ENCODE results near the gene SLC25A30. TPM values are rescaled to one million over a fixed set of nuclear protein-coding genes. Genes with fewer than 3 reads are reported as not detected.

Gene SLC25A30
- total and polyA plus RNA-seq, 8 donors, result 3.8 to 12.3 (median 7.5) TPM

DNA sequence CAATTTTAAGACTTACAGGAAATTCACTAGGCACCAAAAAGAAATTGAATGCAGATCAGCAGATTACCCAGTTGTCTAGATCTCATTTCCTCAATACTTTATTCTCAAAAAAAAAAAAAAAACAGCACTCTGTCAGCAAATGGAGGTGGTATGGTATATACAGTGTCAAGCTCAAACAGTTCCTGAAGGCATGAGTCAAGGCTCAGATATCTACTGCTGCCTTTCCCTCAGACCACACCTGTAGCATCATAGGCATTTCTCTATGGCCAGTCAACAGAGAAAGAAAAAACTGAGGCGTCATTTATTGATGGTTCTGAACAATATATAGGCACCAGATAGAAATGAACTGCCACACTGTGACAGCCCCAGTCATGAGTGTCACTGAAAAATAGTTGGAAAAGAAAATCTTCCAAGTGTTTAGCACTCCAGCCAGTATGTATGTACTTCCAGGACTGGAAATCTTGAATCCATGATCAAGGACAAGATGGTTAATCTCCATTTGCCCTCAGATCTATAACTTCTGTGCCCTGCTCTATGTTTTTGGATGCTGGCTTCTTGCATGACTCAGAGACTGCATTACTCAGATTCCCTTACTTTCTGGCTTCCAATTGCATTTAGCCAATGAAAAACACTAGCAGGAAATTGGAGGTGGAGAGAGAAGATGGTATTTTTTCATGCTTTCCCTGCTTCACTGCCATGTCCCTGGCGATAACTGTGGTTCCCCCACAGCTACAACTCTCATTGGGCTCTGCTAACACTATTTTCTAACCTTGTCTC, 38.2 kb upstream of the SLC25A30 start:
- DNase-seq (no peak), FAIRE-seq (no peak), ATAC-seq (no peak)
- WGBS, 2 donors, result 66 to 92% methylated on average over 2 of the region's 2 CpGs
- H3K36me3 ChIP-seq, result no peaks in the 10 kb centered on the region
- intact Hi-C loops (cut with DNase I), result no loop called here
- no peak overlapping the region for H3K27ac ChIP-seq
- H3K4me3 ChIP-seq, result no peak overlapping the region
- H3K4me1 ChIP-seq, result no peaks in the 10 kb centered on the region
- no peaks in the 10 kb centered on the region for H3K27me3 ChIP-seq
- H3K9me3 ChIP-seq, result no peaks in the 10 kb centered on the region
- TF ChIP-seq, protein P1, sequence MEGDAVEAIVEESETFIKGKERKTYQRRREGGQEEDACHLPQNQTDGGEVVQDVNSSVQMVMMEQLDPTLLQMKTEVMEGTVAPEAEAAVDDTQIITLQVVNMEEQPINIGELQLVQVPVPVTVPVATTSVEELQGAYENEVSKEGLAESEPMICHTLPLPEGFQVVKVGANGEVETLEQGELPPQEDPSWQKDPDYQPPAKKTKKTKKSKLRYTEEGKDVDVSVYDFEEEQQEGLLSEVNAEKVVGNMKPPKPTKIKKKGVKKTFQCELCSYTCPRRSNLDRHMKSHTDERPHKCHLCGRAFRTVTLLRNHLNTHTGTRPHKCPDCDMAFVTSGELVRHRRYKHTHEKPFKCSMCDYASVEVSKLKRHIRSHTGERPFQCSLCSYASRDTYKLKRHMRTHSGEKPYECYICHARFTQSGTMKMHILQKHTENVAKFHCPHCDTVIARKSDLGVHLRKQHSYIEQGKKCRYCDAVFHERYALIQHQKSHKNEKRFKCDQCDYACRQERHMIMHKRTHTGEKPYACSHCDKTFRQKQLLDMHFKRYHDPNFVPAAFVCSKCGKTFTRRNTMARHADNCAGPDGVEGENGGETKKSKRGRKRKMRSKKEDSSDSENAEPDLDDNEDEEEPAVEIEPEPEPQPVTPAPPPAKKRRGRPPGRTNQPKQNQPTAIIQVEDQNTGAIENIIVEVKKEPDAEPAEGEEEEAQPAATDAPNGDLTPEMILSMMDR (IDR thresholded peaks at IDR 0.05), result no peak

GRCh38 chr13:45454204-45454603, 36.0 kb upstream of the SLC25A30 start:
- DNase-seq (no peak), ATAC-seq (no peak), FAIRE-seq (no peak)
- 72 to 95% methylated on average over 7 of the region's 7 CpGs for WGBS, 2 donors
- H3K9me3 ChIP-seq, result no peaks in the 10 kb centered on the region
- no peak overlapping the region for H3K4me3 ChIP-seq
- H3K27me3 ChIP-seq, result no peaks in the 10 kb centered on the region
- H3K4me1 ChIP-seq, result peaks cover 0 to 5% (median 0%) of the 10 kb centered on the region in 3 donors
- TF ChIP-seq, protein P1 (IDR thresholded peaks at IDR 0.05), result no peak
- no peak overlapping the region for H3K27ac ChIP-seq
- no peaks in the 10 kb centered on the region for H3K36me3 ChIP-seq
- intact Hi-C loops (cut with DNase I), result no loop called here

- FAIRE-seq, result no peak
These were observed 33.1 kb upstream of the SLC25A30 start for GRCh38 chr13:45451282-45451681.

GRCh38 chr13:45448965-45449559, 30.9 kb upstream of the SLC25A30 start:
- no peak overlapping the region for H3K4me3 ChIP-seq
- H3K27ac ChIP-seq, result no peak overlapping the region
- WGBS, 2 donors, result 66 to 83% methylated on average over 1 of the region's 1 CpG
- no peak for FAIRE-seq
- intact Hi-C loops (cut with DNase I), result no loop called here
- peaks cover 0 to 6% (median 5%) of the 10 kb centered on the region in 3 donors for H3K4me1 ChIP-seq
- TF ChIP-seq, protein P1 (IDR thresholded peaks at IDR 0.05), result no peak
- no peaks in the 10 kb centered on the region for H3K9me3 ChIP-seq
- H3K27me3 ChIP-seq, result no peaks in the 10 kb centered on the region
- H3K36me3 ChIP-seq, result no peaks in the 10 kb centered on the region
- ATAC-seq, result peak in 1 of 4 donors; percentile 59
- no peak for DNase-seq

More at GRCh38 chr13:45451282-45451681, 33.1 kb upstream of the SLC25A30 start:
- intact Hi-C loops (cut with DNase I), result no loop called here
- H3K27ac ChIP-seq, result no peak overlapping the region
- no peak overlapping the region for H3K4me3 ChIP-seq
- H3K36me3 ChIP-seq, result no peaks in the 10 kb centered on the region
- ATAC-seq (no peak), DNase-seq (no peak)
- peaks cover 0 to 6% (median 5%) of the 10 kb centered on the region in 3 donors for H3K4me1 ChIP-seq
- TF ChIP-seq, protein P1 (IDR thresholded peaks at IDR 0.05), result no peak
- no peaks in the 10 kb centered on the region for H3K9me3 ChIP-seq
- H3K27me3 ChIP-seq, result no peaks in the 10 kb centered on the region
- WGBS, 2 donors, result 94 to 99% methylated on average over 4 of the region's 4 CpGs
